Astrocyte of the spinal cord (primary cell): ENCODE measurements around the gene LAMB1.

Source experiments
- DNase-seq: peaks from one replicate; pipeline ENCODE4 v3.0.0; 2011; ENCODE audit warnings: low read depth, low spot score
- H3K4me3 ChIP-seq: 2 replicates; pipeline ENCODE4 v1.5.1; 2011; ENCODE audit warnings: low read depth, mild to moderate bottlenecking, low read length, moderate library complexity
- in situ Hi-C: cut with HindIII; loops from 2 replicates; pipeline ENCODE4 v1.10.0; 2017; ENCODE audit warnings: low sequenced_read_pairs
- TF ChIP-seq, protein P1 (sequence below): IDR thresholded peaks from 2 replicates; pipeline ENCODE4 v1.5.1; 2012; ENCODE audit warnings: low read depth, mild to moderate bottlenecking, low read length, inconsistent platforms

The LAMB1 gene

GRCh38 chr7:107955394-107955793 is 47.6 kb downstream of the LAMB1 start:
- no peak overlapping the region for H3K4me3 ChIP-seq
- no peak for DNase-seq
- in situ Hi-C loops, result no loop called here
- TF ChIP-seq, protein P1, sequence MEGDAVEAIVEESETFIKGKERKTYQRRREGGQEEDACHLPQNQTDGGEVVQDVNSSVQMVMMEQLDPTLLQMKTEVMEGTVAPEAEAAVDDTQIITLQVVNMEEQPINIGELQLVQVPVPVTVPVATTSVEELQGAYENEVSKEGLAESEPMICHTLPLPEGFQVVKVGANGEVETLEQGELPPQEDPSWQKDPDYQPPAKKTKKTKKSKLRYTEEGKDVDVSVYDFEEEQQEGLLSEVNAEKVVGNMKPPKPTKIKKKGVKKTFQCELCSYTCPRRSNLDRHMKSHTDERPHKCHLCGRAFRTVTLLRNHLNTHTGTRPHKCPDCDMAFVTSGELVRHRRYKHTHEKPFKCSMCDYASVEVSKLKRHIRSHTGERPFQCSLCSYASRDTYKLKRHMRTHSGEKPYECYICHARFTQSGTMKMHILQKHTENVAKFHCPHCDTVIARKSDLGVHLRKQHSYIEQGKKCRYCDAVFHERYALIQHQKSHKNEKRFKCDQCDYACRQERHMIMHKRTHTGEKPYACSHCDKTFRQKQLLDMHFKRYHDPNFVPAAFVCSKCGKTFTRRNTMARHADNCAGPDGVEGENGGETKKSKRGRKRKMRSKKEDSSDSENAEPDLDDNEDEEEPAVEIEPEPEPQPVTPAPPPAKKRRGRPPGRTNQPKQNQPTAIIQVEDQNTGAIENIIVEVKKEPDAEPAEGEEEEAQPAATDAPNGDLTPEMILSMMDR, result no peak

DNA sequence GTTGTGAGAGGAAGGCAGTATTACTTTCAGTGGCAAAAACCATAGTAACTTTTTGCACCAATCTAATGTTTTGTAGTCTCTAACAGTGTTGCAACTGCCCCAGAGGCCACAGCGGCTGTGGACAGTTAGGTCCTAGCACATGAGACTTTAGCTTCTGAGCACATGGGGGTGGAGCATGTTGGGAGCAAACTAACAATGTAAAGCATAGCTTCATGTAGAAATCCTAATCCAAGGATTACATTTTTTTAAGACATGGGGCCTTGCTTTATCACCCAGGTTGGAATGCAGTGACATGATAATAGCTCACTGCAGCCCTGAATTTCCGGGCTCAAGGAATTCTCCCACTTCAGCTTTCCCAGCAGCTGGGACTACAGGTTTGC is 49.0 kb downstream of the LAMB1 start:
- in situ Hi-C loops, result no loop called here
- TF ChIP-seq, protein P1, result no peak
- no peak for DNase-seq
- H3K4me3 ChIP-seq, result no peak overlapping the region

GRCh38 chr7:107953265-107953923 is 49.6 kb downstream of the LAMB1 start:
- no peak overlapping the region for H3K4me3 ChIP-seq
- DNase-seq, result no peak
- TF ChIP-seq, protein P1, result no peak
- in situ Hi-C loops, result no loop called here

- no peak overlapping the region for H3K4me3 ChIP-seq
- TF ChIP-seq, protein P1, result no peak
- in situ Hi-C loops, result no loop called here
- DNase-seq, result no peak
These were observed 51.1 kb downstream of the LAMB1 start for GRCh38 chr7:107951896-107952295.

DNA sequence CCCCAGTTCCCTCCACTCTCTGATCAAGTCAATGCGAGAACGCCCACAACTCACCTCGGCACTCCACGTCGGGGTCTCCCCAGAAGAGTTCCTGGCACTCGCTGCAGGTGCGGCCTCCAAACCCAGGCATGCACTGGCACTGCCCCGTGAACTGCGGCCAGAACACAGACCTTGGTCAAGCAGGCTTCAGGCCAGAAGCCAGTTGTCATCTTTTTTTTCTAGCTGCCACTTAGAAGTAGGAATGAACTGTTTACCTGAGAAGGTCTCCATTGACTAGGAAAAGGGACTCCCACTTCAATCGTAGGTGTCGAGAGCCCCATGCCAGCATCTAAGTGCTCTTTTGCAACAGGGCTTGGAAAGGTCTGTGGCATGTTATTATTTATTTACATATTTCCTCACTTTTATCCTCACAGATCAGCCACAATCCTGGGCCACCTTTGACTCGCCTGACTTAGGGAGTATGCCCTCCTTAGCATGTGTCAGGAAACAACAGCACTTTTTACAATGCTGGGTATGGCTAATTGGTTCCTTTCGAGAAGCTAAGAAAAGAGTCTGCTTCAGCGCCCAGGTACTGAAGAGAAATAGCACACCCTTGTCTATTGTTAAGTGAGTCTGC is 51.7 kb downstream of the LAMB1 start:
- in situ Hi-C loops, result no loop called here
- no peak for DNase-seq

GRCh38 chr7:107949443-107949935 is 53.5 kb downstream of the LAMB1 start:
- in situ Hi-C loops, result no loop called here
- TF ChIP-seq, protein P1, result no peak
- H3K4me3 ChIP-seq, result no peak overlapping the region
- DNase-seq, result no peak

More for the DNA sequence above, 51.7 kb downstream of the LAMB1 start:
- TF ChIP-seq, protein P1, result no peak
- H3K4me3 ChIP-seq, result no peak overlapping the region
